Keratinocyte (primary cell): Measurements from ENCODE around the gene ZBTB17. TPM values are rescaled to one million over a fixed set of nuclear protein-coding genes. Genes with fewer than 3 reads are reported as not detected.

Experiments
- DNase-seq: peaks from one replicate; pipeline ENCODE4 v3.0.0-alpha.2; 2011; ENCODE audit warnings: low read depth, missing footprints, low spot score
- FAIRE-seq: peaks from 2 replicates; lab custom pipeline; 2011; peaks lifted over from hg19 to GRCh38; lab: Jason Lieb, UNC
- H2AFZ ChIP-seq: 2 replicates; pipeline ENCODE4 v1.6.0; 2012; ENCODE audit warnings: low read length, control low read depth, inconsistent platforms; ENCODE audit not compliant: control insufficient read depth
- H3K27ac ChIP-seq: 2 replicates; pipeline ENCODE4 v1.5.1; 2011; ENCODE audit warnings: low read length; ENCODE audit not compliant: control insufficient read depth, insufficient read depth
- H3K27me3 ChIP-seq: 3 replicates; pipeline ENCODE4 v1.6.0; 2011; ENCODE audit warnings: low read length; ENCODE audit not compliant: control insufficient read depth, insufficient read depth; ENCODE audit errors: extremely low read depth
- H3K36me3 ChIP-seq, 2 experiments: 2 replicates in 1 of 2; 3 replicates in 1 of 2; pipeline ENCODE4 v1.5.1; 2011; ENCODE audit warnings: low read length in 2 of 2, mild to moderate bottlenecking in 1 of 2; ENCODE audit not compliant: control insufficient read depth in 2 of 2, insufficient read depth in 2 of 2; ENCODE audit errors: extremely low read depth in 1 of 2
- H3K4me1 ChIP-seq: 3 replicates; pipeline ENCODE4 v1.5.1; 2011; ENCODE audit warnings: low read length; ENCODE audit not compliant: control insufficient read depth, insufficient read depth; ENCODE audit errors: extremely low read depth
- H3K4me2 ChIP-seq: 3 replicates; pipeline ENCODE4 v1.6.0; 2011; ENCODE audit warnings: low read depth, low read length; ENCODE audit not compliant: control insufficient read depth, insufficient read depth; ENCODE audit errors: extremely low read depth
- H3K4me3 ChIP-seq, 3 experiments: fragments of 200-600 bp in 1 of 3; sonication (generic) in 1 of 3; 2 replicates in 2 of 3; 3 replicates in 1 of 3; pipeline ENCODE4 v1.5.1; 2011 to 2016; ENCODE audit warnings: low read length in 3 of 3, mild to moderate bottlenecking in 3 of 3, control low read depth in 2 of 3, inconsistent platforms in 1 of 3, low read depth in 1 of 3, mixed read lengths in 1 of 3, mixed run types in 1 of 3, moderate library complexity in 1 of 3; ENCODE audit not compliant: control insufficient read depth in 2 of 3, insufficient read depth in 2 of 3; ENCODE audit errors: extremely low read depth in 1 of 3
- H3K79me2 ChIP-seq: 2 replicates; pipeline ENCODE4 v1.6.0; 2012; ENCODE audit warnings: low read length; ENCODE audit not compliant: control insufficient read depth, insufficient read depth
- H3K9ac ChIP-seq: 3 replicates; pipeline ENCODE4 v1.6.0; 2011; ENCODE audit warnings: low read length; ENCODE audit not compliant: control insufficient read depth, insufficient read depth; ENCODE audit errors: extremely low read depth
- H3K9me1 ChIP-seq: 3 replicates; pipeline ENCODE4 v1.6.0; 2011; ENCODE audit warnings: low read length; ENCODE audit not compliant: control insufficient read depth, insufficient read depth; ENCODE audit errors: extremely low read depth
- H3K9me3 ChIP-seq: 2 replicates; pipeline ENCODE4 v1.5.1; 2012; ENCODE audit warnings: low read depth, low read length; ENCODE audit not compliant: control insufficient read depth
- H4K20me1 ChIP-seq: 3 replicates; pipeline ENCODE4 v1.6.0; 2011; ENCODE audit warnings: low read length; ENCODE audit not compliant: control insufficient read depth, insufficient read depth; ENCODE audit errors: extremely low read depth
- CTCF ChIP-seq, 3 experiments: IDR thresholded peaks in 1 of 3; conservative IDR thresholded peaks in 1 of 3; optimal IDR thresholded peaks in 1 of 3; 2 replicates in 2 of 3; 3 replicates in 1 of 3; pipeline versions ENCODE3 to v1.5.1; 2011; ENCODE audit warnings: low read length in 3 of 3, mild to moderate bottlenecking in 3 of 3, moderate library complexity in 2 of 3, control low read depth in 1 of 3, inconsistent platforms in 1 of 3; ENCODE audit not compliant: insufficient read depth in 2 of 3; ENCODE audit errors: extremely low read depth in 1 of 3
- EZH2 ChIP-seq: IDR thresholded peaks from one replicate; pipeline ENCODE4 v1.6.1; 2012; ENCODE audit warnings: inconsistent platforms, mild to moderate bottlenecking, low read length, moderate library complexity
- dilution Hi-C: fragments of 300-500 bp; cut with MboI; formaldehyde crosslinking; loops from one replicate; pipeline ENCODE4 v1.7.0; 2020; ENCODE audit warnings: low sequenced_read_pairs; ENCODE audit not compliant: extremely low pct_ligation_motif_present
- polyA plus RNA-seq, 5 experiments: library from polyadenylated mRNA; depleted of rRNA in 3 of 5; stranded (reverse) in 3 of 5; stranded (forward) in 1 of 5; unstranded in 1 of 5; fragments of >200 nt; gene quantifications; 1 replicate in 1 of 5; 2 replicates in 3 of 5; 3 replicates in 1 of 5; pipeline versions ENCODE4 v1.2.1 to v1.2.3, GENCODE V29; 2011 to 2012; ENCODE audit warnings: missing spikeins in 2 of 5, low read depth in 1 of 5, low replicate concordance in 1 of 5

Gene ZBTB17
- polyA plus RNA-seq, 1 donor (not counting 4 experiments of a cell fraction or from before 2014, with no cell fraction given): 18.4 TPM

DNA sequence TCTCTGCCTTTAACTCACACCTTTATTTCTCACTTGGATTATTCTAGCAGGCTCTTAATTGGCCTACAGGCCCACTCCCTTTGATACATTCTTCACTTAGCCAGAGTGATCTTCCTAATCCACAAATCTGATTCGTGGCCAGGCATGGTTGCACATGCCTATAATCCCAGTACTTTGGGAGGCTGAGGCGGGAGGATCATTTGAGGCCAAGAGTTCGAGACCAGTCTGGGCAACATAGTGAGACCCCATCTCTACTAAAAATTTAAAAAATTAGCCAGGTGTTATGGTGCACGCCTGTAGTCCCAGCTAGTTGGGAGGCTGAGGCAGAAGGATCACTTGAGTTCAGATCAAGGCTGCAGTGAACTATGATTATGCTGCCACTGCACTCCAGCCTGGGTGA is 2.1 kb downstream of the ZBTB17 start:
- Histone ChIP-seq H3K4me1 (peaks cover 9% of the 10 kb centered on the region), H4K20me1 (no peaks in the 10 kb centered on the region), H3K9me3 (no peaks in the 10 kb centered on the region), H3K4me3 (no peak overlapping the region), H3K27me3 (no peaks in the 10 kb centered on the region), H3K4me2 (no peak overlapping the region), H3K36me3 (peaks cover 11 to 16% of the 10 kb centered on the region in 2 experiments), H3K9ac (no peak overlapping the region), H3K27ac (no peak overlapping the region), H2AFZ (no peak overlapping the region), H3K9me1 (no peaks in the 10 kb centered on the region), H3K79me2 (peaks cover 48% of the 10 kb centered on the region)
- DNase-seq (no peak), FAIRE-seq (no peak)
- no peak for TF ChIP-seq EZH2
- no peak for TF ChIP-seq CTCF (optimal IDR thresholded peaks at IDR 0.05 in 1 of 3, IDR thresholded peaks at IDR 0.05 in 1 of 3, conservative IDR thresholded peaks at IDR 0.05 in 1 of 3; ENCODE audit: extremely low read depth in 1 of 3, insufficient read depth in 2 of 3, low read length in 3 of 3)
- dilution Hi-C loops: no loop called here

- no peaks in the 10 kb centered on the region for H3K9me1 ChIP-seq
- DNase-seq (no peak), FAIRE-seq (no peak)
- peaks cover 61% of the 10 kb centered on the region for H3K79me2 ChIP-seq
- no peaks in the 10 kb centered on the region for H4K20me1 ChIP-seq
- H3K4me3 ChIP-seq: no peak overlapping the region
- TF ChIP-seq EZH2 (no peak), CTCF (optimal IDR thresholded peaks at IDR 0.05 in 1 of 3, IDR thresholded peaks at IDR 0.05 in 1 of 3, conservative IDR thresholded peaks at IDR 0.05 in 1 of 3; ENCODE audit: extremely low read depth in 1 of 3, insufficient read depth in 2 of 3, low read length in 3 of 3) (no peak)
- H3K4me2 ChIP-seq: no peak overlapping the region
- H2AFZ ChIP-seq: no peak overlapping the region
- H3K36me3 ChIP-seq: peaks cover 12 to 23% of the 10 kb centered on the region in 2 experiments
- dilution Hi-C loops: no loop called here
- H3K27me3 ChIP-seq: no peaks in the 10 kb centered on the region
- H3K9ac ChIP-seq: no peak overlapping the region
- H3K4me1 ChIP-seq: peaks cover 9% of the 10 kb centered on the region
- no peak overlapping the region for H3K27ac ChIP-seq
- H3K9me3 ChIP-seq: no peaks in the 10 kb centered on the region
These were observed 3.5 kb downstream of the ZBTB17 start for GRCh38 chr1:15972409-15972808.
